Bronchial epithelial cell (primary cell): ENCODE measurements around the gene NAA38. TPM values are rescaled to one million over a fixed set of nuclear protein-coding genes. Genes with fewer than 3 reads are reported as not detected.

Source experiments
- DNase-seq: peaks from one replicate; pipeline ENCODE4 v3.0.0-alpha.2; 2010; ENCODE audit warnings: low read depth
- FAIRE-seq: peaks from 2 replicates; lab custom pipeline; 2011; peaks lifted over from hg19 to GRCh38; lab: Jason Lieb, UNC
- H3K27me3 ChIP-seq: 2 replicates; pipeline ENCODE4 v1.5.1; 2011; ENCODE audit warnings: low read length; ENCODE audit not compliant: control insufficient read depth, insufficient read depth
- H3K36me3 ChIP-seq: 2 replicates; pipeline ENCODE4 v1.5.1; 2011; ENCODE audit warnings: low read length; ENCODE audit not compliant: control insufficient read depth, insufficient read depth
- H3K4me3 ChIP-seq: 2 replicates; pipeline ENCODE4 v1.5.1; 2011; ENCODE audit warnings: mild to moderate bottlenecking, low read depth, low read length, control low read depth
- CTCF ChIP-seq: IDR thresholded peaks from 2 replicates; pipeline ENCODE4 v1.5.1; 2011; ENCODE audit warnings: mild to moderate bottlenecking, moderate library complexity, low read length, control low read depth, inconsistent platforms; ENCODE audit not compliant: insufficient read depth, severe bottlenecking
- total RNA-seq: library from RNA; depleted of rRNA; stranded (reverse); fragments of >200 nt; gene quantifications from 2 replicates; pipeline ENCODE4 v1.2.1, GENCODE V29; 2014

NAA38 gene
- total RNA-seq, 1 donor from 2014 or later = 36.6 TPM

GRCh38 chr17:7882629-7883028 is 25.3 kb upstream of the NAA38 start:
- H3K27me3 ChIP-seq = no peaks in the 10 kb centered on the region
- DNase-seq = no peak
- no peak for TF ChIP-seq CTCF
- no peak overlapping the region for H3K4me3 ChIP-seq
- FAIRE-seq = no peak
- H3K36me3 ChIP-seq = peaks cover 1% of the 10 kb centered on the region

DNA sequence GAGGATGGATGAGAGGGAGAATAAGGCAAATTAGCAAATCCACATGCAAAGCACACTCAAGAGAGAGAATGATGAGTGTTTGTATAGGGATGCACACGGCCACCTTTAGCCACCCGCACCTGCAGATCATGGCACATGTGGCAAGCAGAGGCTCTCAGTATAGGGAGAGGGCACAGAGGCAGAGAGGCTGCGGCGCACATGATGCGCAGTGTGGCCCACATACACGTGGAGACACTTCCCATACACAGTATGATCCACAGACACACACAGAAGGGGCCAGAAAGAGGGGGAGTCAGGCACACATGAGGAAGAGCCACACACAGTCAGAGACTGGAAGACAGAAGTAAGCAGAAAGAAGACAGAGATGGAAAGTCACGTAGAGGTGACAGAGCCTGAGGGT is 24.7 kb upstream of the NAA38 start:
- Histone ChIP-seq H3K4me3 (no peak overlapping the region), H3K27me3 (no peaks in the 10 kb centered on the region), H3K36me3 (peaks cover 1% of the 10 kb centered on the region)
- no peak for FAIRE-seq
- DNase-seq = no peak
- no peak for TF ChIP-seq CTCF

DNA sequence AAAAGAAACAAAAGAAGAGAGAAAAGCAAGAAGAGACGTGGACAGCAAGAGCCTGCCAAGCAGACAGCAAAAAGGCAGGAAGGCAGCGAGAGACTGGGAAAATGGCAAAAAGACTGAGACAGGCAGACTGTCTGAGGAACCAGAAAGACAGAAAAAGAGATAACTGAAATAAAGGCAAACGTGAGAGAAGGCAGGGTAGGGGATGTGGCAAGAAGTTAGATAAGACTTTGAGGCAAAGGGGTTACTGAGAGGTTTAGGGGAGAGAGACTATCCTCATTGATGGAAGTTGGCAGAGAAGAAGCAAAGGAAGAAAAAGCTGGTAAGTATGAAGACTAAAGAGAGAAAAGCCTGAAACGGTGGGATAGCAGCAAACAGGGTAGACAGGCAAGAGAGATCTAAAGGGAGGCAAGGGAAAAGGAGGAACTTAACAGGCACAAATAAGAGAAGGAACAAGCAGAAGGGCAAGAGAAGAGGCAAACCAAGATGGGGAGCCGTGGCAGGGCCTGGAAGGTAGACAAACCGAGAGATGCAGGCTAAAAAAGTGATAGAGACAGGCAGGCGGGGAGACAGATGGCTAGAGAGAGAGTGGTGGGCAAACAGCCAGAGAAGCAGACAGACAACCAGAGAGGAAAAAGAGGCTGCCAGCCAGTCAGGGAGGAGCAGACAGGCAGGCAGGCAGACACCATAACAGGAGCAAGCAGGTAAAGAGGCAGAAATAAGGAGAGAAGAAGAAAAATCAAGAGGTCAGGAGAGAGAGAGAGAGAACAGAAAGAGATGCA is 24.1 kb upstream of the NAA38 start:
- FAIRE-seq (no peak), DNase-seq (no peak)
- TF ChIP-seq CTCF = no peak
- Histone ChIP-seq H3K27me3 (no peaks in the 10 kb centered on the region), H3K36me3 (peaks cover 1% of the 10 kb centered on the region), H3K4me3 (no peak overlapping the region)

DNA sequence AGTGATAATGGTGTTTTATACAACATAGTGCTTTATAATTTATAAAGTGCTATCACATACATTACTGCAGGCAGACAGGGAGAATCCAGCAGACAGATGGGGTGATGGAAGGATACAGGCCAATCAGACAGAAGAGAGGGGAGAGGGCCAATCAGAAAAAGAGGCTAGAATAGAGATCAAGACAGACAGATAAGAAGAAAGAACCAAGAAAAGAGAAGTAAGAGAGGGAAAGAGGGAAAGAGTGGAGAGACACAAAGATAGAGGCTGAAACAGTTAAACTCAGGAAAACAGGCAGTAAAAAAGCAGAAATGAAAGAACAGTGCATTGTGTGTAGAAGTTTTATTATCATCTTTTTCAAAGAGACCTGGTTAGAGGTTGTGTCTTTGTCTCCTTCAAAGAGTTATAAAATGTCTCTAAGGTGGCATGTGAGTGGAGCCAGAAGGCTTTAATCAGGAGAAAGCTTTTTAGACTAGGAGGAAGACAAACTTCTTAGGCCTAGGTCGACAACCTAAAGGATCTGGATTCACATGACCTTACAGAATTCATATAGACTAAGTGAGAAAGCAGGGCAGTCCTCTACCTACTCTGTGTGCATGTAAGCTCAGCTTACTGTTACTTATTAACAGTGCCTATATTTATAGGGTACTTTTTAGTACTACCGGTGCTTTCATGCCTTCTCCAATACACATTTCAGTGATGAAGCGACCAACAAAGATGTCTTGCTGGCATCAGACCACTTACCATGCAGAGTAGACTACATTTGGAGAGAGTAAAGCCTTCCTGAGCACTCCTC is 22.9 kb upstream of the NAA38 start:
- H3K36me3 ChIP-seq = peaks cover 1% of the 10 kb centered on the region
- no peaks in the 10 kb centered on the region for H3K27me3 ChIP-seq
- FAIRE-seq (no peak), DNase-seq (no peak)
- no peak overlapping the region for H3K4me3 ChIP-seq
- TF ChIP-seq CTCF = no peak

- DNase-seq (no peak), FAIRE-seq (no peak)
- Histone ChIP-seq H3K36me3 (peaks cover 1% of the 10 kb centered on the region), H3K27me3 (no peaks in the 10 kb centered on the region), H3K4me3 (no peak overlapping the region)
- TF ChIP-seq CTCF = no peak
These were observed 20.9 kb upstream of the NAA38 start for GRCh38 chr17:7878234-7878633.
